CD14-positive monocyte (primary cell): Measurements from ENCODE around the gene ERV3-1. TPM values are rescaled to one million over a fixed set of nuclear protein-coding genes. Genes with fewer than 3 reads are reported as not detected.

Experiments
- DNase-seq, 3 donors: peaks; one replicate each; pipeline ENCODE4 v3.0.0-alpha.2; 2011 to 2022
- H2AFZ ChIP-seq: 2 replicates; pipeline ENCODE4 v1.6.0; 2012; ENCODE audit warnings: mild to moderate bottlenecking, low read depth, low read length, inconsistent platforms; ENCODE audit not compliant: insufficient read depth, poor library complexity, severe bottlenecking
- H3K27ac ChIP-seq, 2 donors: 1 replicate in 1 of 2; 2 replicates in 1 of 2; pipeline ENCODE4 v1.5.1; 2012 to 2013; ENCODE audit warnings: low read length in 2 of 2, control low read depth in 1 of 2, inconsistent platforms in 1 of 2, low read depth in 1 of 2, mild to moderate bottlenecking in 1 of 2
- H3K27me3 ChIP-seq, 2 donors: one replicate each; pipeline versions ENCODE4 v1.6.0 to v1.6.1; 2011 to 2013; ENCODE audit warnings: low read length in 2 of 2; ENCODE audit not compliant: control insufficient read depth in 2 of 2, insufficient read depth in 2 of 2
- H3K36me3 ChIP-seq, 2 donors: replicated peaks in 1 of 2; 1 replicate in 1 of 2; 2 replicates in 1 of 2; pipeline versions ENCODE4 v1.5.1 to v1.6.1; 2012 to 2013; ENCODE audit warnings: low read length in 2 of 2, control low read depth in 1 of 2, inconsistent platforms in 1 of 2, mild to moderate bottlenecking in 1 of 2; ENCODE audit not compliant: insufficient read depth in 2 of 2, control insufficient read depth in 1 of 2
- H3K4me1 ChIP-seq, 2 donors: 1 replicate in 1 of 2; 2 replicates in 1 of 2; pipeline versions ENCODE4 v1.5.1 to v1.6.1; 2012 to 2013; ENCODE audit warnings: low read length in 2 of 2, control low read depth in 1 of 2, inconsistent platforms in 1 of 2, mild to moderate bottlenecking in 1 of 2, moderate library complexity in 1 of 2; ENCODE audit not compliant: insufficient read depth in 2 of 2, control insufficient read depth in 1 of 2
- H3K4me2 ChIP-seq: replicated peaks from 2 replicates; pipeline ENCODE3; 2012; ENCODE audit warnings: low read length, moderate library complexity, mild to moderate bottlenecking; ENCODE audit not compliant: poor library complexity, severe bottlenecking; ENCODE audit errors: extremely low read depth
- H3K4me3 ChIP-seq, 3 experiments: fragments of 200-600 bp in 1 of 3; sonication (generic) in 1 of 3; replicated peaks in 1 of 3; 1 replicate in 2 of 3; 2 replicates in 1 of 3; pipeline ENCODE4 v1.5.1; 2011 to 2013; ENCODE audit warnings: low read length in 3 of 3, mild to moderate bottlenecking in 3 of 3, control low read depth in 2 of 3, low read depth in 2 of 3, inconsistent platforms in 1 of 3, moderate library complexity in 1 of 3
- H3K79me2 ChIP-seq: 2 replicates; pipeline ENCODE4 v1.6.0; 2012; ENCODE audit warnings: mild to moderate bottlenecking, control low read depth, inconsistent platforms, low read length, moderate library complexity; ENCODE audit not compliant: insufficient read depth
- H3K9ac ChIP-seq: 2 replicates; pipeline ENCODE4 v1.6.0; 2017; ENCODE audit warnings: low read length, mild to moderate bottlenecking; ENCODE audit not compliant: insufficient read depth, poor library complexity, severe bottlenecking
- H3K9me3 ChIP-seq, 2 donors: replicated peaks in 1 of 2; 1 replicate in 1 of 2; 2 replicates in 1 of 2; pipeline versions ENCODE4 v1.5.1 to v1.6.1; 2012 to 2013; ENCODE audit warnings: low read length in 2 of 2, control low read depth in 1 of 2; ENCODE audit not compliant: control insufficient read depth in 1 of 2, insufficient read depth in 1 of 2
- H4K20me1 ChIP-seq: 2 replicates; pipeline ENCODE4 v1.6.0; 2012; ENCODE audit warnings: mild to moderate bottlenecking, low read length, control low read depth, moderate library complexity; ENCODE audit not compliant: insufficient read depth
- H3K27ac Mint-ChIP-seq, 7 donors: one replicate each; pipeline ENCODE4 v1.8.0; 2020; ENCODE audit warnings: mild to moderate bottlenecking in 7 of 7, mixed read lengths in 7 of 7, moderate library complexity in 6 of 7, inconsistent platforms in 2 of 7
- H3K27me3 Mint-ChIP-seq, 3 donors: one replicate each; pipeline ENCODE4 v1.8.0; 2021 to 2022; ENCODE audit warnings: low read depth in 3 of 3, mild to moderate bottlenecking in 3 of 3, mixed read lengths in 3 of 3, moderate library complexity in 3 of 3, inconsistent platforms in 1 of 3
- H3K36me3 Mint-ChIP-seq, 2 donors: one replicate each; pipeline ENCODE4 v1.8.0; 2020; ENCODE audit warnings: mixed read lengths in 2 of 2, inconsistent platforms in 1 of 2, mild to moderate bottlenecking in 1 of 2
- H3K4me1 Mint-ChIP-seq: one replicate; pipeline ENCODE4 v1.8.0; 2020; ENCODE audit warnings: mild to moderate bottlenecking, mixed read lengths
- H3K4me3 Mint-ChIP-seq, 2 donors: one replicate each; pipeline ENCODE4 v1.8.0; 2020; ENCODE audit warnings: mild to moderate bottlenecking in 2 of 2, mixed read lengths in 2 of 2, moderate library complexity in 1 of 2
- H3K9me3 Mint-ChIP-seq, 7 donors: one replicate each; pipeline ENCODE4 v1.8.0; 2020 to 2022; ENCODE audit warnings: mixed read lengths in 7 of 7, mild to moderate bottlenecking in 6 of 7, moderate library complexity in 6 of 7, inconsistent platforms in 2 of 7
- CTCF ChIP-seq: fragments of 200-600 bp; IDR thresholded peaks from one replicate; pipeline ENCODE4 v1.8.0; 2022; ENCODE audit warnings: antibody characterized with exemption, mild to moderate bottlenecking
- WGBS: methylation state at CpG from one replicate; pipeline ENCODE4 v1.1.5; 2013; ENCODE audit warnings: missing lambda C conversion rate; ENCODE audit not compliant: insufficient coverage; 5-methylcytosine and 5-hydroxymethylcytosine counted together
- intact Hi-C, 2 donors: fragments of 100-400 bp; cut with micrococcal nuclease; formaldehyde crosslinking; loops; one replicate each; pipeline versions ENCODE4 v1.15.0 to v1.15.1; 2023
- polyA plus RNA-seq, 3 donors: library from polyadenylated mRNA; depleted of rRNA in 1 of 3; unstranded in 2 of 3; stranded (reverse) in 1 of 3; fragments of 300-500 nt in 2 of 3; fragments of >200 nt in 1 of 3; fragmentation: Illumina TruSeq in 2 of 3; gene quantifications; 1 replicate in 2 of 3; 2 replicates in 1 of 3; pipeline ENCODE4 v1.2.3, GENCODE V29; 2012 to 2021

ERV3-1 gene
- polyA plus RNA-seq, 3 donors = 2.1 to 23.4 (median 7.9) TPM

DNA sequence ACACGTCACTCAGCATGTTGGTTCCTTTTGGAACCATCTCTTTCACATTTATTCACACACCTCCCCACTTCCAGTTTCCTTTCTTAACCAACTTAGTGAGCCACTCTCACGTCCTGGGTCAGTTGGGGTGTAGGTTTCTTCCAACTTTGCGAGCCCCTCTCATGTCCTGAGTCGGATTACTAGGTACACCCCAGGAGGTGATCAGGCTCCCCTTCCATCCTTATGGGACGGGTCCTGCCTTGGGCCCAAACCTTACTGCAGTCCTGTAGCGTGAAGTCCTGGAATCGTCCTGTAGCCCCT, 7.7 kb downstream of the ERV3-1 start:
- Histone ChIP-seq H2AFZ (no peak overlapping the region), H3K36me3 (peaks cover 6 to 50% of the 10 kb centered on the region in 2 donors), H3K79me2 (peaks cover 38% of the 10 kb centered on the region), H4K20me1 (no peaks in the 10 kb centered on the region), H3K4me3 (peak overlapping the region in 1 of 3 experiments; percentile 57), H3K9ac (peak overlapping the region; percentile 65), H3K27ac (peak overlapping the region; percentile 95 to 100), H3K27me3 (no peaks in the 10 kb centered on the region), H3K4me1 (peaks cover 30% of the 10 kb centered on the region in 2 donors), H3K4me2 (peak overlapping the region; percentile 13), H3K9me3 (peaks cover 86 to 96% of the 10 kb centered on the region in 2 donors)
- Mint-ChIP-seq H3K9me3 (peaks cover 58 to 98% (median 96%) of the 10 kb centered on the region in 7 donors), H3K36me3 (peaks cover 42 to 54% of the 10 kb centered on the region in 2 donors), H3K27ac (peak overlapping the region; percentile 88 to 97 (median 94)), H3K27me3 (peaks cover 0 to 8% (median 0%) of the 10 kb centered on the region in 3 donors), H3K4me1 (peaks cover 40% of the 10 kb centered on the region), H3K4me3 (no peak overlapping the region)
- 97% methylated on average over 3 of the region's 7 CpGs for WGBS
- intact Hi-C loops = loop anchor here in 1 of 2 donors (5.0 kb wide), 1 partner anchor 38 kb away; no protein-coding TSS in a partner anchor
- peak in 1 of 3 donors; percentile 10 for DNase-seq
- TF ChIP-seq CTCF = no peak

DNA sequence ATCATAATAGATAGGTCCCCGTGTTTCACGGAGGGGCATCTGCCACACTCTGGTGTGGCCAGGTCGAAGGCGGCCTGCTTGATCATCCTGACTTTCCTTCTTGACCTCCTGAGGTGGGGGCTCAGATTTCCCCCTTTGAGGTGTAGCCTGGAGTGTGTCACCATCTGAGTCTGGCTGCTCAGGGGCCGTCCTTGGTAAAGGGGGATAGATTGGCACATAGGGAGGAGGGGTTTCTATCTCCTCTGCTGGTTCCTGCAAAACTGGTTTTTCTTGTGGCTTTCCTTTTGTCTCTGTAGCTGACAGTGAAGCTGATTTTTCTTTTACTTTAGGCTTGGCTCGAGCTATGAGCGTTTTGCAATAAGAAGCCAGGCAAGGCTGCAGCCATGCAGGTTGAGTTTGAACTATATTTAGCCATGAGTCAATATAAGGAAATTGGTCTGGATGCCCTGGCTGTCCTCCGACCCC, 8.5 kb downstream of the ERV3-1 start:
- Histone ChIP-seq H2AFZ (no peak overlapping the region), H3K4me2 (no peak overlapping the region), H4K20me1 (no peaks in the 10 kb centered on the region), H3K36me3 (peaks cover 6 to 47% of the 10 kb centered on the region in 2 donors), H3K27me3 (no peaks in the 10 kb centered on the region), H3K9ac (no peak overlapping the region), H3K9me3 (peaks cover 90 to 99% of the 10 kb centered on the region in 2 donors), H3K27ac (peak overlapping the region in 1 of 2 donors; percentile 95), H3K4me1 (peaks cover 30% of the 10 kb centered on the region in 2 donors), H3K4me3 (peak overlapping the region in 1 of 3 experiments; percentile 57), H3K79me2 (peaks cover 30% of the 10 kb centered on the region)
- intact Hi-C loops = loop anchor here in 1 of 2 donors (5.0 kb wide), 1 partner anchor 39 kb away; no protein-coding TSS in a partner anchor
- peak overlapping the region; percentile 88 to 97 (median 94) for H3K27ac Mint-ChIP-seq
- H3K4me1 Mint-ChIP-seq = peaks cover 34% of the 10 kb centered on the region
- H3K27me3 Mint-ChIP-seq = peaks cover 0 to 8% (median 0%) of the 10 kb centered on the region in 3 donors
- H3K9me3 Mint-ChIP-seq = peaks cover 60 to 100% (median 96%) of the 10 kb centered on the region in 7 donors
- DNase-seq = no peak
- no peak for TF ChIP-seq CTCF
- H3K4me3 Mint-ChIP-seq = no peak overlapping the region
- peaks cover 33 to 48% of the 10 kb centered on the region in 2 donors for H3K36me3 Mint-ChIP-seq
- WGBS = 92% methylated on average over 6 of the region's 8 CpGs
